H9 (cell line): ENCODE measurements around the gene HSD17B3. TPM values are rescaled to one million over a fixed set of nuclear protein-coding genes. Genes with fewer than 3 reads are reported as not detected.

Experiments used
- DNase-seq: peaks from one replicate; pipeline ENCODE4 v3.0.0-alpha.2; 2017
- H2AFZ ChIP-seq: one replicate; pipeline ENCODE4 v1.6.1; 2013; ENCODE audit warnings: mild to moderate bottlenecking, low read length, control low read depth, moderate library complexity
- H2AK5ac ChIP-seq: 2 replicates; pipeline ENCODE4 v1.6.1; 2013; ENCODE audit warnings: low read length, control low read depth, mixed read lengths; ENCODE audit not compliant: insufficient read length
- H2BK120ac ChIP-seq: one replicate; pipeline ENCODE4 v1.6.1; 2013; ENCODE audit warnings: low read depth, mild to moderate bottlenecking, low read length, control low read depth, inconsistent platforms; ENCODE audit not compliant: poor library complexity, severe bottlenecking
- H2BK12ac ChIP-seq: 2 replicates; pipeline ENCODE4 v1.6.1; 2013; ENCODE audit warnings: low read length, control low read depth, mixed read lengths, low read depth; ENCODE audit not compliant: insufficient read length
- H2BK15ac ChIP-seq: 2 replicates; pipeline ENCODE4 v1.6.1; 2013; ENCODE audit warnings: low read depth, low read length, control low read depth
- H2BK20ac ChIP-seq: one replicate; pipeline ENCODE4 v1.6.1; 2013; ENCODE audit warnings: low read depth, mild to moderate bottlenecking, low read length, control low read depth, inconsistent platforms; ENCODE audit not compliant: poor library complexity, severe bottlenecking
- H2BK5ac ChIP-seq: 2 replicates; pipeline ENCODE4 v1.6.1; 2013; ENCODE audit warnings: low read length, control low read depth, mixed read lengths; ENCODE audit not compliant: insufficient read length
- H3K14ac ChIP-seq: 2 replicates; pipeline ENCODE4 v1.6.1; 2013; ENCODE audit warnings: low read length, control low read depth; ENCODE audit not compliant: insufficient read depth
- H3K18ac ChIP-seq: 2 replicates; pipeline ENCODE4 v1.6.1; 2013; ENCODE audit warnings: low read depth, mild to moderate bottlenecking, mixed read lengths, low read length, control low read depth; ENCODE audit not compliant: insufficient read length
- H3K23ac ChIP-seq: 2 replicates; pipeline ENCODE4 v1.6.1; 2013; ENCODE audit warnings: low read length, control low read depth, mixed read lengths, low read depth; ENCODE audit not compliant: insufficient read length
- H3K23me2 ChIP-seq: 2 replicates; pipeline ENCODE4 v1.6.1; 2013; ENCODE audit warnings: low read depth, mild to moderate bottlenecking, mixed read lengths, low read length, control low read depth; ENCODE audit not compliant: insufficient read length, poor library complexity, severe bottlenecking
- H3K27ac ChIP-seq: 2 replicates; pipeline ENCODE4 v1.5.1; 2013; ENCODE audit warnings: low read length, control low read depth, mixed read lengths, low read depth; ENCODE audit not compliant: insufficient read length
- H3K27me3 ChIP-seq: 2 replicates; pipeline ENCODE4 v1.6.1; 2013; ENCODE audit warnings: low read length, control low read depth, inconsistent platforms; ENCODE audit not compliant: insufficient read depth
- H3K4ac ChIP-seq: 2 replicates; pipeline ENCODE4 v1.6.1; 2013; ENCODE audit warnings: low read depth, mild to moderate bottlenecking, control low read depth, inconsistent platforms, low read length, moderate library complexity
- H3K4me1 ChIP-seq: 2 replicates; pipeline ENCODE4 v1.6.1; 2013; ENCODE audit warnings: low read length, control low read depth, inconsistent platforms; ENCODE audit not compliant: insufficient read depth
- H3K4me2 ChIP-seq: 2 replicates; pipeline ENCODE4 v1.6.1; 2013; ENCODE audit warnings: low read length, control low read depth, mixed read lengths; ENCODE audit not compliant: insufficient read length, insufficient read depth
- H3K56ac ChIP-seq: 2 replicates; pipeline ENCODE4 v1.6.1; 2013; ENCODE audit warnings: low read depth, mild to moderate bottlenecking, mixed read lengths, low read length, control low read depth; ENCODE audit not compliant: insufficient read length
- H3K79me1 ChIP-seq: 2 replicates; pipeline ENCODE4 v1.6.1; 2013; ENCODE audit warnings: low read depth, mild to moderate bottlenecking, moderate library complexity, low read length, control low read depth, inconsistent platforms; ENCODE audit not compliant: insufficient read depth, poor library complexity, severe bottlenecking
- H3K79me2 ChIP-seq: 2 replicates; pipeline ENCODE4 v1.6.1; 2013; ENCODE audit warnings: low read length, control low read depth, inconsistent platforms; ENCODE audit not compliant: insufficient read depth
- H3K9ac ChIP-seq: 2 replicates; pipeline ENCODE4 v1.6.1; 2013; ENCODE audit warnings: low read length, control low read depth, mixed read lengths; ENCODE audit not compliant: insufficient read length; ENCODE audit errors: extremely low read depth
- H3K9me3 ChIP-seq: one replicate; pipeline ENCODE4 v1.6.1; 2013; ENCODE audit warnings: low read depth, low read length, inconsistent platforms; ENCODE audit not compliant: control insufficient read depth
- H3T11ph ChIP-seq: one replicate; pipeline ENCODE4 v1.6.1; 2013; ENCODE audit warnings: mild to moderate bottlenecking, low read length, control low read depth, inconsistent platforms
- H4K20me1 ChIP-seq: one replicate; pipeline ENCODE4 v1.6.1; 2013; ENCODE audit not compliant: control insufficient read depth, insufficient read length, insufficient read depth
- H4K5ac ChIP-seq: 2 replicates; pipeline ENCODE4 v1.6.1; 2013; ENCODE audit warnings: low read depth, mild to moderate bottlenecking, mixed read lengths, low read length, control low read depth; ENCODE audit not compliant: insufficient read length
- H4K8ac ChIP-seq: replicated peaks from 2 replicates; pipeline ENCODE4 v1.6.1; 2013; ENCODE audit warnings: low read length, control low read depth, mixed read lengths, low read depth; ENCODE audit not compliant: insufficient read length
- H4K91ac ChIP-seq: 2 replicates; pipeline ENCODE4 v1.6.1; 2013; ENCODE audit warnings: low read depth, mild to moderate bottlenecking, moderate library complexity, mixed read lengths, low read length, control low read depth; ENCODE audit not compliant: insufficient read length
- H3K27ac Mint-ChIP-seq, 3 experiments: 2 replicates in 2 of 3; 3 replicates in 1 of 3; pipeline ENCODE4 v1.8.0; 2020 to 2021; ENCODE audit warnings: mixed read lengths in 3 of 3, mild to moderate bottlenecking in 1 of 3, moderate library complexity in 1 of 3
- H3K27me3 Mint-ChIP-seq: 2 replicates; pipeline ENCODE4 v1.8.0; 2021; ENCODE audit warnings: low read depth, mild to moderate bottlenecking, moderate library complexity, mixed read lengths
- H3K36me3 Mint-ChIP-seq, 3 experiments: 2 replicates in 2 of 3; 3 replicates in 1 of 3; pipeline ENCODE4 v1.8.0; 2020 to 2021; ENCODE audit warnings: low read depth in 3 of 3, mixed read lengths in 3 of 3; ENCODE audit not compliant: insufficient read depth in 1 of 3
- H3K4me1 Mint-ChIP-seq, 2 experiments: 2 replicates each; pipeline ENCODE4 v1.8.0; 2020; ENCODE audit warnings: mixed read lengths in 2 of 2
- H3K4me3 Mint-ChIP-seq, 2 experiments: 2 replicates in 1 of 2; 3 replicates in 1 of 2; pipeline ENCODE4 v1.8.0; 2020 to 2021; ENCODE audit warnings: mild to moderate bottlenecking in 2 of 2, mixed read lengths in 2 of 2, moderate library complexity in 1 of 2
- H3K9me3 Mint-ChIP-seq, 2 experiments: 2 replicates in 1 of 2; 3 replicates in 1 of 2; pipeline ENCODE4 v1.8.0; 2020; ENCODE audit warnings: mild to moderate bottlenecking in 2 of 2, mixed read lengths in 2 of 2, moderate library complexity in 1 of 2
- CTCF ChIP-seq: fragments of 200-600 bp; sonication (generic); conservative IDR thresholded peaks from 3 replicates; pipeline ENCODE4 v1.8.0; 2021; ENCODE audit warnings: antibody characterized with exemption, mild to moderate bottlenecking
- WGBS: extraction: QIAGEN DNeasy Blood & Tissue Kit; methylation state at CpG from one replicate; pipeline ENCODE4 v1.1.7; 2013; ENCODE audit warnings: missing lambda C conversion rate, low lambda C conversion rate, mixed read lengths; ENCODE audit not compliant: insufficient read length; ENCODE audit errors: extremely low coverage; 5-methylcytosine and 5-hydroxymethylcytosine counted together
- total RNA-seq: library from RNA; stranded (reverse); gene quantifications from 2 replicates; pipeline ENCODE4 v1.2.1, GENCODE V29; 2021

HSD17B3 gene
- total RNA-seq, 1 experiment from 2014 or later, result not detected

- H3K4me1 Mint-ChIP-seq, result peaks cover 25% of the 10 kb centered on the region in 2 experiments
- Histone ChIP-seq H4K20me1 (no peaks in the 10 kb centered on the region), H3K79me2 (no peaks in the 10 kb centered on the region), H3K4ac (no peak overlapping the region), H4K8ac (no peak overlapping the region), H2AK5ac (no peak overlapping the region), H3K4me1 (peaks cover 13% of the 10 kb centered on the region), H2BK20ac (no peak overlapping the region), H2BK5ac (no peak overlapping the region), H3K27me3 (no peaks in the 10 kb centered on the region; the same call in 1 of the 2 replicates), H2BK15ac (no peak overlapping the region), H3K23ac (no peak overlapping the region), H3K14ac (no peak overlapping the region), H2BK120ac (no peak overlapping the region), H3K56ac (no peak overlapping the region), H3K9ac (no peak overlapping the region), H2BK12ac (no peak overlapping the region), H3K4me2 (no peak overlapping the region), H3K79me1 (no peaks in the 10 kb centered on the region), H3K27ac (no peak overlapping the region), H3K18ac (no peak overlapping the region), H2AFZ (no peak overlapping the region), H3K23me2 (no peaks in the 10 kb centered on the region), H4K91ac (no peak overlapping the region), H3K9me3 (no peaks in the 10 kb centered on the region), H3T11ph (no peak overlapping the region), H4K5ac (no peak overlapping the region)
- H3K36me3 Mint-ChIP-seq, result no peaks in the 10 kb centered on the region
- H3K27me3 Mint-ChIP-seq, result peaks cover 1% of the 10 kb centered on the region
- H3K9me3 Mint-ChIP-seq, result no peaks in the 10 kb centered on the region; a peak in 1 of 5 replicates
- no peak for TF ChIP-seq CTCF
- no peak for DNase-seq
- H3K4me3 Mint-ChIP-seq, result no peak overlapping the region
- no CpG with 5 or more reads among the region's 11 CpGs for WGBS
- no peak overlapping the region for H3K27ac Mint-ChIP-seq
These were observed 48.8 kb downstream of the HSD17B3 start for GRCh38 chr9:96253059-96253696.
